Activated CD8-positive, alpha-beta T cell treated with anti-CD3 and anti-CD28 coated beads for 36 hours (primary cell): Measurements from ENCODE around the gene ZC3H12D. TPM values are rescaled to one million over a fixed set of nuclear protein-coding genes. Genes with fewer than 3 reads are reported as not detected.

Experiments
- ATAC-seq: fragments of 200-7000 bp; cut with Tn5 transposase; one replicate; pipeline ENCODE4 v1.10.0; 2021; ENCODE audit warnings: mild to moderate bottlenecking, moderate library complexity
- CTCF ChIA-PET: fragments of 350-600 bp; sonication (Branson Sonifier 250); formaldehyde crosslinking; loops from one replicate; lab custom pipeline; 2021; ENCODE audit warnings: antibody characterized with exemption; lab: Charles Lee
- POLR2A ChIA-PET: fragments of 350-600 bp; sonication (Branson Sonifier 250); formaldehyde crosslinking; loops from one replicate; lab custom pipeline; 2021; ENCODE audit warnings: antibody characterized with exemption; lab: Charles Lee
- DNase-seq: peaks from one replicate; pipeline ENCODE4 v3.0.0-alpha.2; 2020
- H3K27ac Mint-ChIP-seq: one replicate; pipeline ENCODE4 v1.8.0; 2021; ENCODE audit warnings: mild to moderate bottlenecking, mixed read lengths
- H3K27me3 Mint-ChIP-seq: one replicate; pipeline ENCODE4 v1.8.0; 2021; ENCODE audit warnings: mixed read lengths
- H3K36me3 Mint-ChIP-seq: one replicate; pipeline ENCODE4 v1.8.0; 2021; ENCODE audit warnings: low read depth, mixed read lengths
- H3K4me1 Mint-ChIP-seq: one replicate; pipeline ENCODE4 v1.8.0; 2021; ENCODE audit warnings: low read depth, mixed read lengths
- H3K4me3 Mint-ChIP-seq: one replicate; pipeline ENCODE4 v1.8.0; 2021; ENCODE audit warnings: mild to moderate bottlenecking, moderate library complexity, mixed read lengths
- H3K9me3 Mint-ChIP-seq: one replicate; pipeline ENCODE4 v1.8.0; 2021; ENCODE audit warnings: mixed read lengths
- CTCF ChIP-seq: fragments of 200-600 bp; IDR thresholded peaks from one replicate; pipeline ENCODE4 v1.8.0; 2022; ENCODE audit warnings: antibody characterized with exemption, mild to moderate bottlenecking
- intact Hi-C: fragments of 100-400 bp; cut with micrococcal nuclease; formaldehyde crosslinking; loops from one replicate; pipeline ENCODE4 v1.10.0; 2022
- total RNA-seq, 2 experiments: library from RNA; stranded (reverse); gene quantifications; one replicate each; pipeline ENCODE4 v1.2.3, GENCODE V29; 2021

ZC3H12D gene
- total RNA-seq, 2 experiments from 2014 or later, result 37.7 to 39.0 TPM

- Mint-ChIP-seq H3K36me3 (no peaks in the 10 kb centered on the region), H3K27me3 (no peaks in the 10 kb centered on the region), H3K4me3 (no peak overlapping the region), H3K4me1 (peaks cover 21% of the 10 kb centered on the region), H3K27ac (no peak overlapping the region), H3K9me3 (no peaks in the 10 kb centered on the region)
- ChIA-PET POLR2A (no interaction called here), CTCF (interaction anchor here (9.5 kb wide), 1 partner anchor 408 kb away, joined by 180 read pairs; no protein-coding TSS in a partner anchor)
- ATAC-seq (no peak), DNase-seq (no peak)
- TF ChIP-seq CTCF, result no peak
- intact Hi-C loops, result loop anchor here (5.0 kb wide), 1 partner anchor 81 kb away; no protein-coding TSS in a partner anchor
These were observed 48.2 kb downstream of the ZC3H12D start for GRCh38 chr6:149436647-149437046.

GRCh38 chr6:149435919-149436586, 48.8 kb downstream of the ZC3H12D start:
- intact Hi-C loops, result loop anchor here (5.0 kb wide), 1 partner anchor 81 kb away; no protein-coding TSS in a partner anchor
- ATAC-seq (no peak), DNase-seq (no peak)
- no peak for TF ChIP-seq CTCF
- no peaks in the 10 kb centered on the region for H3K27me3 Mint-ChIP-seq
- CTCF ChIA-PET, result interaction anchor here (9.5 kb wide), 1 partner anchor 408 kb away, joined by 180 read pairs; no protein-coding TSS in a partner anchor
- no peak overlapping the region for H3K4me3 Mint-ChIP-seq
- H3K36me3 Mint-ChIP-seq, result no peaks in the 10 kb centered on the region
- peaks cover 21% of the 10 kb centered on the region for H3K4me1 Mint-ChIP-seq
- POLR2A ChIA-PET, result interaction anchor here (0.9 kb wide), 1 partner anchor 11 kb away, joined by 3 read pairs; no protein-coding TSS in a partner anchor
- no peak overlapping the region for H3K27ac Mint-ChIP-seq
- no peaks in the 10 kb centered on the region for H3K9me3 Mint-ChIP-seq

GRCh38 chr6:149433881-149434280, 50.9 kb downstream of the ZC3H12D start:
- POLR2A ChIA-PET, result interaction anchor here (0.8 to 1.1 kb wide), 2 partner anchors 10 to 12 kb away, joined by 3 read pairs; no protein-coding TSS in a partner anchor
- H3K36me3 Mint-ChIP-seq, result no peaks in the 10 kb centered on the region
- H3K9me3 Mint-ChIP-seq, result no peaks in the 10 kb centered on the region
- intact Hi-C loops, result no loop called here
- H3K4me3 Mint-ChIP-seq, result no peak overlapping the region
- CTCF ChIA-PET, result interaction anchor here (0.8 to 9.5 kb wide), 11 partner anchors 12 to 405 kb away, joined by 3 to 180 read pairs (median 9); no protein-coding TSS in a partner anchor
- peaks cover 14% of the 10 kb centered on the region for H3K4me1 Mint-ChIP-seq
- DNase-seq (no peak), ATAC-seq (no peak)
- H3K27ac Mint-ChIP-seq, result no peak overlapping the region
- H3K27me3 Mint-ChIP-seq, result no peaks in the 10 kb centered on the region
- TF ChIP-seq CTCF, result no peak

GRCh38 chr6:149433405-149433804, 51.4 kb downstream of the ZC3H12D start:
- ATAC-seq (no peak), DNase-seq (no peak)
- Mint-ChIP-seq H3K4me3 (no peak overlapping the region), H3K27me3 (no peaks in the 10 kb centered on the region), H3K27ac (no peak overlapping the region), H3K4me1 (peaks cover 12% of the 10 kb centered on the region), H3K9me3 (no peaks in the 10 kb centered on the region), H3K36me3 (no peaks in the 10 kb centered on the region)
- CTCF ChIA-PET, result interaction anchor here (0.8 to 9.5 kb wide), 14 partner anchors 13 to 405 kb away, joined by 3 to 180 read pairs (median 8); no protein-coding TSS in a partner anchor
- POLR2A ChIA-PET, result interaction anchor here (0.8 to 1.1 kb wide), 2 partner anchors 10 to 13 kb away, joined by 3 read pairs; no protein-coding TSS in a partner anchor
- intact Hi-C loops, result no loop called here
- no peak for TF ChIP-seq CTCF
